Endothelial cell of umbilical vein (primary cell): Measurements from ENCODE around the gene CEP120. TPM values are rescaled to one million over a fixed set of nuclear protein-coding genes. Genes with fewer than 3 reads are reported as not detected.

Source experiments
- BruUV-seq: library from RNA; stranded (reverse); fragments of 400-500 nt; replicated peaks from 2 replicates; lab custom pipeline; 2021; lab: Mats Ljungman, UMichigan
- CTCF ChIA-PET: fragments of 300-600, 350-600 bp; sonication (Branson Sonifier 250); formaldehyde crosslinking; loops from one replicate; lab custom pipeline; 2021; ENCODE audit warnings: antibody characterized with exemption, inconsistent platforms; lab: Charles Lee
- POLR2A ChIA-PET: fragments of 300-600, 350-600 bp; sonication (Branson Sonifier 250); formaldehyde crosslinking; loops from one replicate; lab custom pipeline; 2021; ENCODE audit warnings: antibody characterized with exemption, inconsistent platforms; lab: Charles Lee
- DNase-seq: peaks from one replicate; pipeline ENCODE4 v3.0.0-alpha.2; 2011; ENCODE audit warnings: low read depth, low spot score
- FAIRE-seq: peaks from 2 replicates; lab custom pipeline; 2011; peaks lifted over from hg19 to GRCh38; lab: Jason Lieb, UNC
- H2AFZ ChIP-seq: 2 replicates; pipeline ENCODE4 v1.6.0; 2012; ENCODE audit warnings: low read depth, low read length, control low read depth, inconsistent platforms
- H3K27ac ChIP-seq: 2 replicates; pipeline ENCODE4 v1.5.1; 2011; ENCODE audit warnings: low read depth, mild to moderate bottlenecking, control low read depth, low read length, moderate library complexity; ENCODE audit not compliant: insufficient read depth
- H3K27me3 ChIP-seq, 2 experiments: 2 replicates each; pipeline versions ENCODE4 v1.6.0 to v1.6.1; 2011; ENCODE audit warnings: low read length in 2 of 2, mixed read lengths in 1 of 2; ENCODE audit not compliant: control insufficient read depth in 2 of 2, insufficient read depth in 2 of 2
- H3K36me3 ChIP-seq, 2 experiments: 2 replicates in 1 of 2; 3 replicates in 1 of 2; pipeline ENCODE4 v1.5.1; 2011; ENCODE audit warnings: low read length in 2 of 2, mild to moderate bottlenecking in 1 of 2, moderate library complexity in 1 of 2; ENCODE audit not compliant: control insufficient read depth in 2 of 2, insufficient read depth in 2 of 2; ENCODE audit errors: extremely low read depth in 1 of 2
- H3K4me1 ChIP-seq: 3 replicates; pipeline ENCODE4 v1.5.1; 2011; ENCODE audit warnings: mild to moderate bottlenecking, low read length; ENCODE audit not compliant: control insufficient read depth, insufficient read depth; ENCODE audit errors: extremely low read depth
- H3K4me2 ChIP-seq: 2 replicates; pipeline ENCODE4 v1.6.1; 2011; ENCODE audit warnings: low read length, control low read depth, mixed read lengths; ENCODE audit not compliant: insufficient read depth
- H3K4me3 ChIP-seq, 3 experiments: fragments of 200-600 bp in 1 of 3; sonication (generic), shearing (Covaris generic) in 1 of 3; replicated peaks in 1 of 3; 2 replicates each; pipeline ENCODE4 v1.5.1; 2011 to 2016; ENCODE audit warnings: control low read depth in 3 of 3, low read length in 3 of 3, mild to moderate bottlenecking in 2 of 3, inconsistent platforms in 1 of 3, low read depth in 1 of 3, moderate library complexity in 1 of 3; ENCODE audit not compliant: insufficient read depth in 1 of 3
- H3K79me2 ChIP-seq: 2 replicates; pipeline ENCODE4 v1.6.0; 2012; ENCODE audit warnings: low read length, inconsistent platforms; ENCODE audit not compliant: control insufficient read depth, insufficient read depth
- H3K9ac ChIP-seq: replicated peaks from 2 replicates; pipeline ENCODE3; 2011; ENCODE audit warnings: low read length, control low read depth; ENCODE audit not compliant: insufficient read depth; ENCODE audit errors: extremely low read depth
- H3K9me1 ChIP-seq: replicated peaks from 3 replicates; pipeline ENCODE4 v1.6.0; 2011; ENCODE audit warnings: mild to moderate bottlenecking, low read length; ENCODE audit not compliant: control insufficient read depth, insufficient read depth; ENCODE audit errors: extremely low read depth
- H3K9me3 ChIP-seq: replicated peaks from 2 replicates; pipeline ENCODE4 v1.5.1; 2012; ENCODE audit warnings: low read length, inconsistent platforms; ENCODE audit not compliant: control insufficient read depth, insufficient read depth
- H4K20me1 ChIP-seq: replicated peaks from 2 replicates; pipeline ENCODE3; 2011; ENCODE audit warnings: mild to moderate bottlenecking, low read length; ENCODE audit not compliant: control insufficient read depth, insufficient read depth; ENCODE audit errors: extremely low read depth
- CTCF ChIP-seq, 2 donors: IDR thresholded peaks; 1 replicate in 1 of 2; 2 replicates in 1 of 2; pipeline ENCODE4 v1.5.1; 2011; ENCODE audit warnings: low read length in 2 of 2, mild to moderate bottlenecking in 2 of 2, moderate library complexity in 2 of 2, control low read depth in 1 of 2, inconsistent platforms in 1 of 2, low read depth in 1 of 2; ENCODE audit not compliant: insufficient read depth in 1 of 2; ENCODE audit errors: extremely low read depth in 1 of 2
- EZH2 ChIP-seq: IDR thresholded peaks from 2 replicates; pipeline ENCODE4 v1.6.1; 2012; ENCODE audit warnings: borderline replicate concordance, low read depth, mild to moderate bottlenecking, moderate library complexity, low read length, inconsistent platforms; ENCODE audit not compliant: severe bottlenecking
- FOS ChIP-seq: IDR thresholded peaks from 2 replicates; pipeline ENCODE4 v1.6.1; 2011; ENCODE audit warnings: mild to moderate bottlenecking, low read length, moderate library complexity, borderline replicate concordance; ENCODE audit not compliant: insufficient read depth
- GATA2 ChIP-seq: IDR thresholded peaks from 2 replicates; pipeline ENCODE4 v1.7.0; 2011; ENCODE audit warnings: low read depth, mild to moderate bottlenecking, moderate library complexity, mixed read lengths, low read length; ENCODE audit not compliant: insufficient read length, insufficient read depth
- JUN ChIP-seq: IDR thresholded peaks from 2 replicates; pipeline ENCODE4 v1.6.1; 2011; ENCODE audit warnings: borderline replicate concordance, low read depth; ENCODE audit not compliant: insufficient read length, insufficient read depth
- MAX ChIP-seq: IDR thresholded peaks from 2 replicates; pipeline ENCODE4 v1.6.1; 2011; ENCODE audit not compliant: insufficient read depth, insufficient read length
- MYC ChIP-seq: IDR thresholded peaks from one replicate; pipeline ENCODE4 v1.6.1; 2011; ENCODE audit warnings: mild to moderate bottlenecking, low read depth, low read length
- POLR2A ChIP-seq: IDR thresholded peaks from 2 replicates; pipeline ENCODE4 v1.6.1; 2012; ENCODE audit warnings: low read depth, mild to moderate bottlenecking, control low read depth, low read length
- POLR2AphosphoS5 ChIP-seq: IDR thresholded peaks from 2 replicates; pipeline ENCODE4 v1.6.1; 2012; ENCODE audit warnings: low read depth, mild to moderate bottlenecking, control low read depth, low read length, moderate library complexity; ENCODE audit not compliant: insufficient read depth
- dilution Hi-C: fragments of 300-500 bp; cut with MboI; formaldehyde crosslinking; loops from one replicate; pipeline ENCODE4 v1.15.0; 2019; ENCODE audit warnings: low sequenced_read_pairs; ENCODE audit not compliant: extremely low pct_ligation_motif_present
- intact Hi-C: fragments of 100-400 bp; cut with micrococcal nuclease; formaldehyde crosslinking; loops from one replicate; pipeline ENCODE4 v1.10.0; 2022
- polyA plus RNA-seq, 4 experiments: library from polyadenylated mRNA; depleted of rRNA in 3 of 4; stranded (reverse) in 3 of 4; unstranded in 1 of 4; fragments of >200 nt; gene quantifications; 2 replicates each; pipeline versions ENCODE4 v1.2.1 to v1.2.3, GENCODE V29; 2011 to 2012; ENCODE audit warnings: missing spikeins in 1 of 4
- total RNA-seq: library from RNA; stranded (reverse); gene quantifications from 2 replicates; pipeline ENCODE4 v1.2.3, GENCODE V29; 2021

CEP120 gene
- total and polyA plus RNA-seq, 2 donors (not counting 3 experiments of a cell fraction or from before 2014, with no cell fraction given), result 6.6 to 18.8 TPM

DNA sequence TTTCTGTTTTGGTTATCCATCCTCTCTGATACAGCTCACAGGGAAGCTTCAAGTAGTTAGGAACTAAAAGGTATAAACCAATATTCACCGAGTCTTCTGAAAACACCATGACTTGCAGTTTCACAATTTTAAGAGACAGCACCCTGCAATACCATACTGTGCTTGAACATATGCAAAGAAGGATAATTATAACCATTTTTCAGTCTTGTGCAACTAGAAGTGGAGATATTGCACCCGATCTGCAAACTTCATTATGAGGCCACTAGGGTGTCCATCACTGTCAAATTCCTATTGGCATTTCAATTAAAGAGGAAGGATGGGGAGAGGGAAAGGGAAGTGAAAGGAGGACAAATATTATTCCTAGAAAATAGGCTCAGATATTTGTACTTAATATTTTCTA lies 32.4 kb upstream of the CEP120 start:
- Histone ChIP-seq H3K9ac (no peak overlapping the region), H4K20me1 (no peaks in the 10 kb centered on the region), H3K79me2 (no peaks in the 10 kb centered on the region), H2AFZ (no peak overlapping the region), H3K9me3 (no peaks in the 10 kb centered on the region), H3K4me1 (peaks cover 6% of the 10 kb centered on the region), H3K36me3 (no peaks in the 10 kb centered on the region), H3K27me3 (no peaks in the 10 kb centered on the region), H3K9me1 (no peaks in the 10 kb centered on the region), H3K4me3 (no peak overlapping the region), H3K4me2 (no peak overlapping the region), H3K27ac (no peak overlapping the region)
- intact Hi-C loops (no loop called here), dilution Hi-C loops (no loop called here)
- no TSS peak for BruUV-seq
- TF ChIP-seq CTCF (IDR thresholded peaks at IDR 0.05; ENCODE audit: extremely low read depth in 1 of 2, insufficient read depth in 1 of 2, low read depth in 1 of 2, low read length in 2 of 2) (no peak), MAX (no peak)
- DNase-seq (no peak), FAIRE-seq (peak; percentile 48)
- ChIA-PET CTCF (interaction anchor here (0.7 to 1.0 kb wide), 3 partner anchors 10 to 126 kb away, joined by 3 read pairs; partner anchors contain the start of gene CEP120), POLR2A (no interaction called here)

- ChIA-PET POLR2A (no interaction called here), CTCF (interaction anchor here (0.8 to 1.0 kb wide), 2 partner anchors 32 to 127 kb away, joined by 3 read pairs; partner anchors contain the start of gene CEP120)
- Histone ChIP-seq H2AFZ (no peak overlapping the region), H3K4me2 (no peak overlapping the region), H3K27me3 (no peaks in the 10 kb centered on the region), H3K4me1 (peaks cover under 1% of the 10 kb centered on the region), H3K9ac (no peak overlapping the region), H4K20me1 (no peaks in the 10 kb centered on the region), H3K27ac (no peak overlapping the region), H3K4me3 (no peak overlapping the region), H3K9me3 (no peaks in the 10 kb centered on the region), H3K36me3 (no peaks in the 10 kb centered on the region), H3K79me2 (no peaks in the 10 kb centered on the region), H3K9me1 (no peaks in the 10 kb centered on the region)
- FAIRE-seq, result no peak
- DNase-seq, result no peak
- dilution Hi-C loops (no loop called here), intact Hi-C loops (no loop called here)
- no TSS peak for BruUV-seq
- TF ChIP-seq POLR2A (no peak), MYC (no peak), CTCF (IDR thresholded peaks at IDR 0.05; ENCODE audit: extremely low read depth in 1 of 2, insufficient read depth in 1 of 2, low read depth in 1 of 2, low read length in 2 of 2) (no peak), EZH2 (no peak), MAX (no peak), FOS (no peak), GATA2 (no peak), POLR2AphosphoS5 (no peak), JUN (no peak)
These were observed 31.9 kb upstream of the CEP120 start for GRCh38 chr5:123455095-123455494.
